ENCODE results near the gene MPLKIP.
A peak's percentile ranks its signal among the peaks of the same experiment; 100 is the strongest.

The MPLKIP gene

GRCh38 chr7:40138973-40139372, 4.6 kb upstream of the MPLKIP start (continued):
- TF ChIP-seq, protein P1, sequence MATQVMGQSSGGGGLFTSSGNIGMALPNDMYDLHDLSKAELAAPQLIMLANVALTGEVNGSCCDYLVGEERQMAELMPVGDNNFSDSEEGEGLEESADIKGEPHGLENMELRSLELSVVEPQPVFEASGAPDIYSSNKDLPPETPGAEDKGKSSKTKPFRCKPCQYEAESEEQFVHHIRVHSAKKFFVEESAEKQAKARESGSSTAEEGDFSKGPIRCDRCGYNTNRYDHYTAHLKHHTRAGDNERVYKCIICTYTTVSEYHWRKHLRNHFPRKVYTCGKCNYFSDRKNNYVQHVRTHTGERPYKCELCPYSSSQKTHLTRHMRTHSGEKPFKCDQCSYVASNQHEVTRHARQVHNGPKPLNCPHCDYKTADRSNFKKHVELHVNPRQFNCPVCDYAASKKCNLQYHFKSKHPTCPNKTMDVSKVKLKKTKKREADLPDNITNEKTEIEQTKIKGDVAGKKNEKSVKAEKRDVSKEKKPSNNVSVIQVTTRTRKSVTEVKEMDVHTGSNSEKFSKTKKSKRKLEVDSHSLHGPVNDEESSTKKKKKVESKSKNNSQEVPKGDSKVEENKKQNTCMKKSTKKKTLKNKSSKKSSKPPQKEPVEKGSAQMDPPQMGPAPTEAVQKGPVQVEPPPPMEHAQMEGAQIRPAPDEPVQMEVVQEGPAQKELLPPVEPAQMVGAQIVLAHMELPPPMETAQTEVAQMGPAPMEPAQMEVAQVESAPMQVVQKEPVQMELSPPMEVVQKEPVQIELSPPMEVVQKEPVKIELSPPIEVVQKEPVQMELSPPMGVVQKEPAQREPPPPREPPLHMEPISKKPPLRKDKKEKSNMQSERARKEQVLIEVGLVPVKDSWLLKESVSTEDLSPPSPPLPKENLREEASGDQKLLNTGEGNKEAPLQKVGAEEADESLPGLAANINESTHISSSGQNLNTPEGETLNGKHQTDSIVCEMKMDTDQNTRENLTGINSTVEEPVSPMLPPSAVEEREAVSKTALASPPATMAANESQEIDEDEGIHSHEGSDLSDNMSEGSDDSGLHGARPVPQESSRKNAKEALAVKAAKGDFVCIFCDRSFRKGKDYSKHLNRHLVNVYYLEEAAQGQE (tag by site-specific recombination; IDR thresholded peaks at IDR 0.05): 0 out of 2 replicates have a peak, but pooled peaks have one; percentile 35
- TF ChIP-seq ZNF654 (tag by site-specific recombination; IDR thresholded peaks at IDR 0.05; ENCODE audit: low read depth): peak; percentile 11; the same call in 1 of the 2 replicates
- TF ChIP-seq ZNF629 (tag by site-specific recombination; IDR thresholded peaks at IDR 0.05): 0 out of 2 replicates have a peak, but pooled peaks have one; percentile 22
- no peak for TF ChIP-seq CTCF (tag by site-specific recombination; IDR thresholded peaks at IDR 0.05)
- TF ChIP-seq ZNF658 (tag by site-specific recombination; IDR thresholded peaks at IDR 0.05): no peak
- no peak for TF ChIP-seq ZNF138 (tag by site-specific recombination; IDR thresholded peaks at IDR 0.05; ENCODE audit: borderline replicate concordance)
- no peak for TF ChIP-seq MZF1 (tag by site-specific recombination; IDR thresholded peaks at IDR 0.05; ENCODE audit: borderline replicate concordance)
- no peak for TF ChIP-seq ZNF488 (tag by site-specific recombination; IDR thresholded peaks at IDR 0.05)
- TF ChIP-seq ZNF555 (tag by site-specific recombination; conservative IDR thresholded peaks at IDR 0.05): peak; percentile 55
- no peak for TF ChIP-seq ZNF223 (tag by site-specific recombination; IDR thresholded peaks at IDR 0.05)
- TF ChIP-seq ZNF664 (tag by site-specific recombination; IDR thresholded peaks at IDR 0.05): no peak
- TF ChIP-seq ZNF623 (tag by site-specific recombination; IDR thresholded peaks at IDR 0.05): peak; percentile 55
- TF ChIP-seq ZNF169 (tag by site-specific recombination; IDR thresholded peaks at IDR 0.05): no peak
- TF ChIP-seq ZNF518A (tag by site-specific recombination; conservative IDR thresholded peaks at IDR 0.05; ENCODE audit: low read depth): peak; percentile 82
- TF ChIP-seq ZNF513 (tag by site-specific recombination; IDR thresholded peaks at IDR 0.05): no peak
- TF ChIP-seq ZNF140 (tag by site-specific recombination; IDR thresholded peaks at IDR 0.05): 0 out of 2 replicates have a peak, but pooled peaks have one; percentile 11
- TF ChIP-seq GLI2 (tag by site-specific recombination; IDR thresholded peaks at IDR 0.05; ENCODE audit: borderline replicate concordance, low read depth): peak; percentile 23; the same call in 1 of the 2 replicates
- TF ChIP-seq ZNF132 (tag by site-specific recombination; IDR thresholded peaks at IDR 0.05; ENCODE audit: borderline replicate concordance): no peak
- 0 out of 2 replicates have a peak, but pooled peaks have one; percentile 32 for TF ChIP-seq ZXDB (tag by site-specific recombination; IDR thresholded peaks at IDR 0.05)
